Erythroblast (primary cell): ENCODE data around the gene TXNDC5.

Source experiments
- DNase-seq, 2 experiments: peaks; one replicate each; lab custom pipeline; 2025; lab: John Stamatoyannopoulos, UW
- GATA1 ChIP-seq: IDR thresholded peaks from 2 replicates; pipeline ENCODE4 v1.6.1; 2011; ENCODE audit warnings: low read depth, mild to moderate bottlenecking, control low read depth, low read length, moderate library complexity
- POLR2A ChIP-seq: IDR thresholded peaks from 2 replicates; pipeline ENCODE4 v1.6.1; 2011; ENCODE audit warnings: mild to moderate bottlenecking, low read length

TXNDC5 gene

DNA sequence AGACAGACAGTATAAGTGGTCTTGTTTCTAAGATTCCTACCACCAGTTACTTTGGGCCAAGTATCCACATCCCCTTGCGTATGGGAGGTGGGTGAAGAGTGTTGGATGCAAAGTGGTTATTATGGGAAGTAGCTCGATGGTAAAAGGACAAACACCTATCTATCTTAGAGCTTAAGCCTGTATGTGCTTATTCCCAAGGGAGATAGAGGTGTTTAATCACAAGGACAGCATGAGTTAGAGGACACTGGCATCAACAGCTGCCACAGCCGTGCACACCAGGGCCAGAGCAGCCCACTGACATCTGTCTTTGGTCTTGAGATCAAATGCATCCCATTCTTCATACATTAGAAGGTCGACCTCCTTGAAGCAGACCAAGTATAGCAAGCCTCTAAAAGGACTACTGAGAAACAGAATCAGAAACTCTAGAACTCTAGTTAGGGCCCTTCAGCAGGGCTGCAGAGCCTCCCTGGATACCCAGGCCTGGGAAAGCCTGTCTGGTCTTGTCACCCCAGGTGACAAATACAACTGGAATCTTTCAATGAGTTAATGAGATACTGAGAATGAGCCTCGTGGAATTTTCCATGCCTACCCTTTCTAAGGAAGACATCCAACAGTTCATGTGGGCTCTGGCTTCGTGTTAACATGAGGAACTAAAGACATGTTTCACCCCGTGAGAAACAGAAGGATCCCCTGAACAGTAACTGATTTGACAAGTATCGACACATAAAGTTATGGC lies 28.7 kb downstream of the TXNDC5 start:
- no peak for DNase-seq
- TF ChIP-seq GATA1 (no peak), POLR2A (no peak)

GRCh38 chr6:7880718-7881107 lies 29.9 kb downstream of the TXNDC5 start:
- TF ChIP-seq POLR2A (no peak), GATA1 (no peak)
- DNase-seq: no peak

DNA sequence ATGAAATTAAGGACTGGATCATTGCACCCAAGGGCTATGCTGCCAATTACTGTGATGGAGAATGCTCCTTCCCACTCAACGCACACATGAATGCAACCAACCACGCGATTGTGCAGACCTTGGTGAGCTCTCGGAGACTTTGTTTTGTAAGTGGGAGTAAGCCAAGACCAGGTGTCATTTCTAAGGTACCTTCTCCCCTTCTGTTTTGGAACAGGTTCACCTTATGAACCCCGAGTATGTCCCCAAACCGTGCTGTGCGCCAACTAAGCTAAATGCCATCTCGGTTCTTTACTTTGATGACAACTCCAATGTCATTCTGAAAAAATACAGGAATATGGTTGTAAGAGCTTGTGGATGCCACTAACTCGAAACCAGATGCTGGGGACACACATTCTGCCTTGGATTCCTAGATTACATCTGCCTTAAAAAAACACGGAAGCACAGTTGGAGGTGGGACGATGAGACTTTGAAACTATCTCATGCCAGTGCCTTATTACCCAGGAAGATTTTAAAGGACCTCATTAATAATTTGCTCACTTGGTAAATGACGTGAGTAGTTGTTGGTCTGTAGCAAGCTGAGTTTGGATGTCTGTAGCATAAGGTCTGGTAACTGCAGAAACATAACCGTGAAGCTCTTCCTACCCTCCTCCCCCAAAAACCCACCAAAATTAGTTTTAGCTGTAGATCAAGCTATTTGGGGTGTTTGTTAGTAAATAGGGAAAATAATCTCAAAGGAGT lies 30.4 kb downstream of the TXNDC5 start:
- TF ChIP-seq POLR2A: no peak
- TF ChIP-seq GATA1: no peak
- no peak for DNase-seq

GRCh38 chr6:7879579-7879978 lies 31.0 kb downstream of the TXNDC5 start:
- no peak for DNase-seq
- TF ChIP-seq POLR2A: no peak
- TF ChIP-seq GATA1: no peak

DNA sequence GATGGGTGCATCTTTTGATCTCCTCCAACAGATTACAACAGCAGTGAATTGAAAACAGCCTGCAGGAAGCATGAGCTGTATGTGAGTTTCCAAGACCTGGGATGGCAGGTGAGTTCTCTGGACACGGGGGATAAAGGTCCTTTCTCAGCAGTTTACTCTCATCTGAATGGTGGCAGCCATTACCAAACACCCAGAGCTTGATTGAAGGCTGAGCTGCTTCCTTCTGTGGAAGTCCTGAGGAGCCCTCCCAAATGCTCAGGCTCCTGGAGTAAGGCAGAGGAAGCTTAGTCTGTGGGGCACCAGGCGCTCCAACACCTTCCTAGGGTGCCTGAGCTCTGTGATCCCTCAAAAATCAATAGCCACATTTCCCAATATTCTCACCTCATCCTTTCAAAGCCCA lies 31.5 kb downstream of the TXNDC5 start:
- TF ChIP-seq POLR2A: no peak
- TF ChIP-seq GATA1: no peak
- DNase-seq: no peak

DNA sequence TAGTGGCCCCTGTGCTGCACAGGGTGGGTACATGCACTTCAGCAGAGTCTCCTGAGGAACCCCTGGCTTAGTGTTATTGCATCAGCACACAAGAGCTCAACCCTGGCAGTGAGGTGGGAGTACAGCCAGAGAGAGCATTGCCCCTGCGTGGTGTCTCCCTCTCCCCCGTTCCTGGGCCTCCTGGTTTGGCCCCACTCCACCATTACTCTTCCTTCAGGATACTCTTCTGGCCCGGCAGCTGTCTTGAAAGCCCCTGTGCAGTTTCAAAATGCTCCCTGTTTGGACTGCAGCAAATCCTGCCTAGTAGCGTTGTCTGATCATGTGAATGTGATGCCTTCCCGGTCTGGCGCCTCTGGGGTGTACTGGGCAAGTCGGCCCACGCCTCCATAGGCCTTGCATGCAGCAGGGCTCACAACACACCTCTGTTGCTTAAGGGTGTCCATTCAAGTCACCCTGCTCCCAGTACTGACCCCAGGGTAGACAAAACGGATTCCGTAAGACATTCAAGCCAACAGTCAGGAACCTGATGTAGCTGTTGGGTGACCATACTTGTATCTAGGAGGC lies 32.1 kb downstream of the TXNDC5 start:
- DNase-seq: no peak
- TF ChIP-seq POLR2A (no peak), GATA1 (no peak)

GRCh38 chr6:7868926-7869325 lies 41.7 kb downstream of the TXNDC5 start:
- no peak for TF ChIP-seq POLR2A
- TF ChIP-seq GATA1: no peak
- no peak for DNase-seq

DNA sequence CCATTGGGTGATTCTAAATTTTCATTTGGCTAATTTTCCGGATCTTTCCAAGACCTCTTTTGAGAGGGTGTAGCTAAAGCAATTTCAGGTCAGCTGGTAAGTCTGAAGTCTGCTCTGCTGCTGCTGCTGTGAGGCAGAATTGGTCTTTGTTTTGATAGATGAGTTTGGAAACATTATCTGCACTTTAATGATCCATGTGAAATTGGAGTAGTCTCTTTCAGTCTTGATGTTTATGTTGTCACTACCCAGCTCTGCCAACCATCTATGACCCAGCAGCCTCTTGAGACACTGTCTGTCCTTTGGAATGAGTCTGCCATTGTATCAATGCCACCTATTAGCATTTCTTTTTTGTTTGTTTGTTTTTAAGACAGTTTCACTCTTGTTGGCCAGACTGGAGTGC lies 44.1 kb downstream of the TXNDC5 start:
- no peak for DNase-seq
- no peak for TF ChIP-seq POLR2A
- TF ChIP-seq GATA1: no peak

- no peak for DNase-seq
These were observed 44.8 kb downstream of the TXNDC5 start for GRCh38 chr6:7865781-7866180.

DNA sequence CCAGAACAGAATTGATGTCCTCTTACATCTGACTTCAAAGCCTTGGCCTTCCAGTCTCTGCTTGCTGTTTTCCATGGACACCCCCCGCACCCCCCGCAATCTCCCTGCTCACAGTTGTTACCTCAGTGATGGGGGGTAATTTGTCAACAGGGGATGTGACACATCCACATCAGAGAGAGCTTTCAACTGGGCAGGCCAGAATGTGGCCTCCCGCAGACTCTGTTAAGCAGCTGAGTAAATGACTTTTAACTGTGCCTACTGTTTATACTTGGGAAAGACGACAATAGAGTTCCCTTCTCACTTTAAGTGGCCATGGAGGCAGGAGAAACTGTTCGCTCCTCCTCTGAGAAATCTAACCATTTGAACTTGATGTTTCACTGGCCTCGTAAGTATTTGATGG lies 51.0 kb downstream of the TXNDC5 start:
- DNase-seq: no peak
- TF ChIP-seq GATA1: no peak
- no peak for TF ChIP-seq POLR2A

More at GRCh38 chr6:7865781-7866180, 44.8 kb downstream of the TXNDC5 start:
- TF ChIP-seq POLR2A: no peak
- no peak for TF ChIP-seq GATA1

DNA sequence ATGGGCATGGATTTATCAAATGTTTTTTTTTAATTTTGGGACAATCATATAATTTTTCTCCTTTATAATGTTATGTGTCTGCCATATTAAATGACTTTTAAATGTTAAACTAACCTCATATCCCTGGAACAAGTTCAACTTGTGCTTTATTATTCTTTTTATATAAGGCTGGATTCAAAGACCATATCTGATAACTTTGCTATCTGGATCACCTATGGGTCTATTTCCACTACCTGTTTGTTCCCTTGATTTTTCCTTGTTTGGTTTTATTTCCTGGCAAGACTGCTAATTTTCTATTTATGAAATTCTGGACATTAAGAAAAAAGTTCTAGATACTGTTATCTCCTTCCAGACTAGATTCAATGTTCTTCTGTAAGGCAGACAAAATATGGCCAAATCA lies 58.8 kb downstream of the TXNDC5 start:
- no peak for DNase-seq

DNA sequence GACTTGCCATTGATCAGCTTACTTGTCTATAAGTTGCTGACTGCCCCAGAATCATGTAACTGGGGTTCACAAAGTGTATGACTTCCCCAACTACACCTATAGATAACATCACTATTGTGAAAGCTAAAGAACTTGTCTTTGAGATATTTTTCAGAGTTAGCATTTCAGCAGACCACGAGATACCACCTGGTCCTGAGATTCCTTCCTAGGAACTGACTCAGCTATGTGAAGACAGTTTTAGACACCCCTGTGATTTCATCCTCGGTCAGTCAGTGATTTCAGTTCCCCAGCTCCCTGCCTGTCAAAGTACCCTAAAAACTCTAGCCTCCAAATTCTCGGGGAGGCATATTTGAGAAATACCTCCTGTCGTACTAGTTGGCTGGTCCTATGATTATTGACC lies 62.4 kb downstream of the TXNDC5 start:
- TF ChIP-seq POLR2A (no peak), GATA1 (no peak)
- DNase-seq: no peak

More for the DNA sequence above, 58.8 kb downstream of the TXNDC5 start:
- no peak for TF ChIP-seq GATA1
- TF ChIP-seq POLR2A: no peak

GRCh38 chr6:7846966-7847818 lies 63.4 kb downstream of the TXNDC5 start:
- DNase-seq: peak; percentile 17 to 25
- TF ChIP-seq POLR2A (no peak), GATA1 (no peak)
